ENCODE measurements around the gene TMEM253.

- no peak for TF ChIP-seq POLR2A (IDR thresholded peaks at IDR 0.05)
- TF ChIP-seq, protein P1, sequence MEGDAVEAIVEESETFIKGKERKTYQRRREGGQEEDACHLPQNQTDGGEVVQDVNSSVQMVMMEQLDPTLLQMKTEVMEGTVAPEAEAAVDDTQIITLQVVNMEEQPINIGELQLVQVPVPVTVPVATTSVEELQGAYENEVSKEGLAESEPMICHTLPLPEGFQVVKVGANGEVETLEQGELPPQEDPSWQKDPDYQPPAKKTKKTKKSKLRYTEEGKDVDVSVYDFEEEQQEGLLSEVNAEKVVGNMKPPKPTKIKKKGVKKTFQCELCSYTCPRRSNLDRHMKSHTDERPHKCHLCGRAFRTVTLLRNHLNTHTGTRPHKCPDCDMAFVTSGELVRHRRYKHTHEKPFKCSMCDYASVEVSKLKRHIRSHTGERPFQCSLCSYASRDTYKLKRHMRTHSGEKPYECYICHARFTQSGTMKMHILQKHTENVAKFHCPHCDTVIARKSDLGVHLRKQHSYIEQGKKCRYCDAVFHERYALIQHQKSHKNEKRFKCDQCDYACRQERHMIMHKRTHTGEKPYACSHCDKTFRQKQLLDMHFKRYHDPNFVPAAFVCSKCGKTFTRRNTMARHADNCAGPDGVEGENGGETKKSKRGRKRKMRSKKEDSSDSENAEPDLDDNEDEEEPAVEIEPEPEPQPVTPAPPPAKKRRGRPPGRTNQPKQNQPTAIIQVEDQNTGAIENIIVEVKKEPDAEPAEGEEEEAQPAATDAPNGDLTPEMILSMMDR (IDR thresholded peaks at IDR 0.05), result no peak
Measured at GRCh38 chr14:21103411-21103709, 2.5 kb downstream of the TMEM253 start.

Measured in esophagus squamous epithelium (tissue), 4 donors.